Measurements from ENCODE around the gene FHL5.
"Not testable (repeated sequence)": the region's sequence is repeated elsewhere in the genome, so short reads cannot be mapped to it uniquely, and the experiment has no call there.

Gene FHL5

DNA sequence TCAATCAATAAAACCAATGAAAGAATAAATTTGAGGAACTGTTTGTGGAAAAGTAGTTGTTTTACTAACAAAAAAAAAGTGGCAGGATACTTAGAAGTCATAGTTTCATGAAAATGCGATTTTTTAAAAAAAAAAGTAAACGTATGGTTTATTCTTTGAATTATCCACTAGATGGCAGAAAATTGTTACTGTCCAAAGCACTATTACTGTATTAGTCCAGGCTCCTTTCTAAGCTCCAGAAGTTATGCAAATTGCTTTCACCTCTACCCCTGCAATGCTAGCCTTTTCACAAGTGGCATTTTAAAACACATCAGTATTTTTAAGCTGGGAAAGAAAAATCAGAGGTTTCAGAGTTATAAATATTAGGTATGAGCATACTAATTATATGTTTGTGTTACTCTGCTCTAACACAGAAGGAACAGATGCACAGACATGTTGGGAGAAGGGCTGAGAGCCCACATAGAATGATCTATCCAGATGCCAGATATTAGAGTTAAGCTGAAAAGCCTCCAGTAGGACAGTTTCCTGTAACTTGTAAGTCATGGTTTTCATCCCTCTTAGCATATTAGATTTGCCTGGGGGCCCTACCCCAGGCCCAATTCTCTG, 63.9 kb downstream of the FHL5 start:
- Histone ChIP-seq H3K27me3 (no peaks in the 10 kb centered on the region), H3K27ac (no peak overlapping the region), H3K4me3 (ENCODE audit: low read depth in 1 of 2, low read length in 1 of 2) (no peak overlapping the region), H3K4me1 (ENCODE audit: control insufficient read depth in 1 of 2, insufficient read depth in 1 of 2, low read depth in 1 of 2, low read length in 1 of 2) (no peaks in the 10 kb centered on the region), H3K36me3 (no peaks in the 10 kb centered on the region), H3K9me3 (no peaks in the 10 kb centered on the region)
- no peak for TF ChIP-seq CTCF (IDR thresholded peaks at IDR 0.05)

GRCh38 chr6:96631248-96631647, 68.3 kb downstream of the FHL5 start:
- TF ChIP-seq CTCF (IDR thresholded peaks at IDR 0.05): no peak
- no peaks in the 10 kb centered on the region for H3K36me3 ChIP-seq

DNA sequence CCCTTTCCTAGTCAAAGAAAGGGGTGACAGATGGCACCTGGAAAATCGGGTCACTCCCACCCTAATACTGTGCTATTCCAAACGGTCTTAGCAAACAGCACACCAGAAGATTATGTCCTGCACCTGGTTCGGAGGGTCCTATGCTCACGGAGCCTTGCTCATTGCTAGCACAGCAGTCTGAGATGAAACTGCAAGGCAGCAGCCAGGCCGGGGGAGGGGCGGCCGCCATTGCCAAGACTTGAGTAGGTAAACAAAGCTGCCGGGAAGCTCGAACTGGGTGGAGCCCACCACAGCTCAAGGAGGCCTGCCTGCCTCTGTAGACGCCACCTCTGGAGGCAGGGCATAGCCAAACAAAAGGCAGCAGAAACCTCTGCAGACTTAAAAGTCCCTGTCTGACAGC, 75.1 kb downstream of the FHL5 start:
- not testable (repeated sequence) for H3K36me3 ChIP-seq; H3K4me1 ChIP-seq (ENCODE audit: control insufficient read depth in 1 of 2, insufficient read depth in 1 of 2, low read depth in 1 of 2, low read length in 1 of 2); H3K27ac ChIP-seq; H3K4me3 ChIP-seq (ENCODE audit: low read depth in 1 of 2, low read length in 1 of 2); H3K9me3 ChIP-seq; H3K27me3 ChIP-seq

More at GRCh38 chr6:96631248-96631647, 68.3 kb downstream of the FHL5 start:
- Histone ChIP-seq H3K27me3 (peaks cover 4% of the 10 kb centered on the region), H3K9me3 (no peaks in the 10 kb centered on the region), H3K27ac (no peak overlapping the region), H3K4me1 (ENCODE audit: control insufficient read depth in 1 of 2, insufficient read depth in 1 of 2, low read depth in 1 of 2, low read length in 1 of 2) (no peaks in the 10 kb centered on the region), H3K4me3 (ENCODE audit: low read depth in 1 of 2, low read length in 1 of 2) (no peak overlapping the region)

DNA sequence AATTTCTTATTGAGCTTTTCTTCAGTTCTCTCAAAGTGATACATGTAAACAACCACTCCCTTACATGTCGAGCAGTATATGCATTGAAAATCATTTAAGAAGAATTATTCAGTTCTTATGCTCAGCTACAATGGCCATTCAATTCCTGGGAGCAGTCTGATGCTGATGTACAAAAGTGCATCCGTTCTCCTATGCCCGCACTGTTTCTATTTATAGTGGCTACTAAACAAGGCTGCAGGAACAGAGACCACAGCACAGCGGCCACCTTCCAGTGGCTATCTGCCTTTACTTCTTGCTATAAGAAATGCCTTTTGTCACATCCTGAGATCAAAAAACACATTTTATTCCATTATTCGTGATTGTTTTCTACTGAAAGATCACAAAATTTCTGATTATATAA, 82.2 kb downstream of the FHL5 start:
- no peak for TF ChIP-seq CTCF (IDR thresholded peaks at IDR 0.05)
- H3K4me3 ChIP-seq (ENCODE audit: low read depth in 1 of 2, low read length in 1 of 2): no peak overlapping the region
- no peaks in the 10 kb centered on the region for H3K27me3 ChIP-seq
- H3K27ac ChIP-seq: no peak overlapping the region
- H3K9me3 ChIP-seq: no peaks in the 10 kb centered on the region
- no peaks in the 10 kb centered on the region for H3K36me3 ChIP-seq
- H3K4me1 ChIP-seq (ENCODE audit: control insufficient read depth in 1 of 2, insufficient read depth in 1 of 2, low read depth in 1 of 2, low read length in 1 of 2): no peaks in the 10 kb centered on the region

GRCh38 chr6:96649926-96650325, 87.0 kb downstream of the FHL5 start:
- TF ChIP-seq CTCF (IDR thresholded peaks at IDR 0.05): no peak
- no peak overlapping the region for H3K27ac ChIP-seq
- no peaks in the 10 kb centered on the region for H3K36me3 ChIP-seq
- H3K27me3 ChIP-seq: no peaks in the 10 kb centered on the region
- H3K9me3 ChIP-seq: no peaks in the 10 kb centered on the region
- H3K4me1 ChIP-seq (ENCODE audit: control insufficient read depth in 1 of 2, insufficient read depth in 1 of 2, low read depth in 1 of 2, low read length in 1 of 2): no peaks in the 10 kb centered on the region
- no peak overlapping the region for H3K4me3 ChIP-seq (ENCODE audit: low read depth in 1 of 2, low read length in 1 of 2)

GRCh38 chr6:96651816-96652215, 88.9 kb downstream of the FHL5 start:
- Histone ChIP-seq H3K4me3 (ENCODE audit: low read depth in 1 of 2, low read length in 1 of 2) (no peak overlapping the region), H3K36me3 (no peaks in the 10 kb centered on the region), H3K27me3 (no peaks in the 10 kb centered on the region), H3K9me3 (no peaks in the 10 kb centered on the region), H3K4me1 (ENCODE audit: control insufficient read depth in 1 of 2, insufficient read depth in 1 of 2, low read depth in 1 of 2, low read length in 1 of 2) (no peaks in the 10 kb centered on the region), H3K27ac (no peak overlapping the region)
- no peak for TF ChIP-seq CTCF (IDR thresholded peaks at IDR 0.05)
